SK-N-MC (cell line): ENCODE measurements around the gene ZNF384.

ENCODE experiments used
- DNase-seq: peaks from one replicate; pipeline ENCODE4 v3.0.0-alpha.2; 2011; ENCODE audit warnings: low read depth, low spot score
- H3K27ac ChIP-seq: fragments of 200-600 bp; sonication (generic); 2 replicates; pipeline ENCODE4 v1.5.1; 2016; ENCODE audit warnings: mixed run types
- H3K36me3 ChIP-seq: fragments of 200-600 bp; sonication (generic); 2 replicates; pipeline ENCODE4 v1.6.1; 2017; ENCODE audit warnings: antibody characterized with exemption, low read length, mixed read lengths; ENCODE audit not compliant: insufficient read depth
- H3K4me3 ChIP-seq: fragments of 200-600 bp; sonication (generic); 2 replicates; pipeline ENCODE4 v1.5.1; 2016
- H3K9ac ChIP-seq: fragments of 200-600 bp; sonication (generic); 2 replicates; pipeline ENCODE4 v1.8.0; 2017; ENCODE audit warnings: mixed run types, mixed read lengths; ENCODE audit not compliant: insufficient read length
- H3K9me3 ChIP-seq: fragments of 200-600 bp; sonication (generic); 2 replicates; pipeline ENCODE4 v1.6.1; 2017; ENCODE audit warnings: low read depth, mild to moderate bottlenecking, antibody characterized with exemption, low read length, moderate library complexity, mixed read lengths
- EZH2 ChIP-seq: fragments of 200-600 bp; sonication (generic); IDR thresholded peaks from one replicate; pipeline ENCODE4 v1.6.1; 2017; ENCODE audit warnings: antibody characterized with exemption
- FOXP2 ChIP-seq: optimal IDR thresholded peaks from 2 replicates; pipeline ENCODE3; 2011; ENCODE audit warnings: mild to moderate bottlenecking, moderate library complexity; ENCODE audit not compliant: insufficient read depth; ENCODE audit errors: extremely low read length, control extremely low read depth
- POLR2AphosphoS5 ChIP-seq: IDR thresholded peaks from 2 replicates; pipeline ENCODE4 v1.6.1; 2012; ENCODE audit warnings: mild to moderate bottlenecking, low read depth, low read length, borderline replicate concordance

Gene ZNF384

DNA sequence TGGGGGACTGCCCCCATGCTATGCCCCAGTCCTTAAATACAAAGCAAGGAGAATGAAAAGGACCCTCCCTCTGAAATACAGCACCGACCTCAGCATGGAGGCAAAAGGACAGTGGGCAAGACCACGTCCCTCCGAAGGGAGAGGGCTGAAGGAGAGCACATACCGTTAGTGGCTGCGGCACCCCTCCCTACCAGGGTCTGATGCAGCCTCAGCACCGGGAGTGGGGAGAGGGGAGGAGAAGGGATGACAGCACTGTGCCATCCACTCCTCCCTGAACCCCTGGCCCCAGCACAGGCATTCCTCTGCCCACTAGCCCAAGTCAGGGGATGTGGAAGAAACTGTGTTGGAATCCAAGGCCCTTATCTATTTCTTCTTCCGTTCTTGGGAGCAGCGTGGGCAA lies 38.3 kb downstream of the ZNF384 start:
- Histone ChIP-seq H3K27ac (no peak overlapping the region), H3K9me3 (no peaks in the 10 kb centered on the region), H3K4me3 (no peak overlapping the region), H3K36me3 (peaks cover 17% of the 10 kb centered on the region; the same call in 1 of the 2 replicates), H3K9ac (no peak overlapping the region)
- no peak for DNase-seq
- TF ChIP-seq FOXP2 (no peak), POLR2AphosphoS5 (no peak), EZH2 (no peak)

DNA sequence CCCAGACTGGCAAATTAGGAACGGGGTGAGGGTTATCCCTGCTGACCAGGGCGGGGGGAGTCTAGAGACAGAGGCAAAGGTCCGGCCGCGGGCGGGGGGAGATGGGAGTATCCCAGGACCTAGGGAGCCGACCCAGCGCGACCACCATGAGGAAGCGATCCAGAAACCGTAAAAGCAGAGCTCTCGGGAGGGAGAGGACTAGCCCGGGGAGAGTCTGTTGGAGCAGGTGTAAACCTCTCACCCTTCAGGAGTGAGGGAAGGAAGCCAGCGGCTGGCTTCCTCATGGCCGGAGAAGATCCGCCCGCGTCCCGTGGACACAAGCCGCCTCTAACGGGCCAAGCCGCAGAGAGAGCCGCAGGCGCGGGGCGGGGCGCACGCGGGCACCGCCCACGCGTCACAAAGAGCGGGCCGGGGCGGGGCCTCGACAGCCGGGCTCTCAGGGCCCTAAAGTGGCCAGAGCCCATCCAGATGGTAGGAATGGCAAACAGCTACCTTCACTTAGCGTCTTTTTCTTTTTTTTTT lies 42.0 kb downstream of the ZNF384 start, which contains the start of gene ACRBP:
Gene ACRBP, minus strand, starts transcription at position 350 of the 522 bp plus-strand sequence. Its CDS starts 66 bp downstream, at position 284.
- TF ChIP-seq EZH2, result no peak
- TF ChIP-seq FOXP2, result no peak
- no peak for TF ChIP-seq POLR2AphosphoS5
- H3K9ac ChIP-seq, result no peak within 1 kb of the TSS
- H3K27ac ChIP-seq, result no peak within 1 kb of the TSS
- H3K36me3 ChIP-seq, result peaks cover 11% of the 10 kb centered on the region; the same call in 1 of the 2 replicates
- no peak for DNase-seq
- H3K9me3 ChIP-seq, result no peaks in the 10 kb centered on the region
- H3K4me3 ChIP-seq, result no peak within 1 kb of the TSS

DNA sequence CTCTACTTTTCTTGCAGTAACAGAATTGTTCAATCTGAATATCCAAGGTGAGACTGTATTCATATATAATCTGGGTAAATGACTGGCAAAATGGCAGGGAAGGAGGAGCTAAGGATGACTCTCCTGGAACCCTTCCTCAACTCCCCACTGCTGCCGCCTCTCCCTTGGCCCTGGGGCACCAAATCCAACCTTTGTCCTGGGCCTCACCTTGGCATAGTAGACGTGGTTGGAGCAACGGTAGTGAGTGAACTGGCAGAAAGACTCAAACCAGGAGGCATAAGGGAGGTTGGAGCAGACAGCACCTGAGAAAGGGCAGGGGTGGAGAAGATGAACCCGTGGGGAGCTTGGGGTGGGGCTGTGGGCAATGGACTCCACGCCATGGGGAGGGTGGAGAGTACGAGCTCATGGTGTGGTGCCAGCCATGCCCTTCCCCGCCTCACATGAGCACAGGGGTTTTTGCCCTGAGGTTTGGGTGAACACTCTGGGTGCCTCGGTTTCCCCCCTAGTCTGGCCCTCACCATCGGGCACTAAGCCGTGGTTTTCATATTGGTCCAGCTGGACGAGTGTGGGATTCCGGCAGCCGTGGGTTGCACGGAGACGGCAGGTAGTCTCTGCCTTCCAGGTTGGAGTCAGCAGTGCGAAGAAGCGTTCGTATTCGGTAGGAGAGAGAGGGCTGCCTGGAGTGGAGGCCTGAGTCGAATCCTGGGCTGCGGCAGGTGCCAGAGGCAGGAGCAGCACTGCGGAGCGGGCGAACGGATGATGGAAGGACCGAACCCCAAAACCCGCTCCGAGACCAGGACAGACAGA lies 42.7 kb downstream of the ZNF384 start:
- H3K9ac ChIP-seq, result no peak overlapping the region
- H3K4me3 ChIP-seq, result no peak overlapping the region
- no peak overlapping the region for H3K27ac ChIP-seq
- no peaks in the 10 kb centered on the region for H3K9me3 ChIP-seq
- H3K36me3 ChIP-seq, result peaks cover 10% of the 10 kb centered on the region; the same call in 1 of the 2 replicates
- TF ChIP-seq POLR2AphosphoS5 (no peak), FOXP2 (no peak), EZH2 (no peak)
- DNase-seq, result no peak

DNA sequence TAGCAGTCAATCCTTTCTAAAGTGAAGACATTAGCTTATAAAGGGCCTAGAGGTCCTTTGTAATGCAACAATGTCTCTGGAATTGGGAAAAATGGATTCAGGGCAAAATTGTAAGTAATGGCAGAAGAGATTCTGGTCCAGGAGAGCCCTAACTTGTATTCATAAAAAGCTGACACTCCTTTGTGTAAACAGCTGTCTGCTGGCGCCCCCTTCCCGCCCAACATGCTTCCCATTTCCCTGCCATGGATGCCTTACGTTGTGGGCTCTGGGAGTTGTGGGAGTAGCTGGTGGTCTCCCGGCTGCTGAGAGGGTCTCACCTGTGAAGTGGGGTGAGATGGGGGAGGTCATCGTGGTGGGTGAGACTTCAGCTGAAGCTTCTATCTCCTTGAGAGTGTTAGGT lies 44.3 kb downstream of the ZNF384 start:
- TF ChIP-seq EZH2 (no peak), FOXP2 (no peak), POLR2AphosphoS5 (no peak)
- Histone ChIP-seq H3K27ac (no peak overlapping the region), H3K9me3 (no peaks in the 10 kb centered on the region), H3K36me3 (no peaks in the 10 kb centered on the region), H3K4me3 (no peak overlapping the region), H3K9ac (no peak overlapping the region)
- DNase-seq, result no peak

DNA sequence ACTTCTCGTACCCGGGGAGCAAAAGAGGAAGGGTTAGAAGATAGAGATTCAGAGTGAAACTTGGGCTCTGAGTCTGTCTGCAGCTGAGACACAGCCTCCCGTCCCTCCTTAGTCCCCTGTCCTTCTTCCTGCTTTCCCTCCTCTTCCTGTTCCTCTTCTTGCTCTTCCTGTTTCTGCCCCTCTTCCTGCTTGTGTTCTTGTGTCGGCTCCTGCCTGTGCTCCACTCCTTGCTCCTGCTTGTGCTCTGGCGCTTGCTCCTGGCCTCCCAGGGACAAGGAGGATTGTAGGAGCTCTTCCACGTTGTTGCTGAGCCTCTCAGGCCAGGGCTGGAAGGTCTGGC lies 44.9 kb downstream of the ZNF384 start:
- H3K27ac ChIP-seq, result no peak overlapping the region
- H3K4me3 ChIP-seq, result no peak overlapping the region
- no peak for DNase-seq
- no peaks in the 10 kb centered on the region for H3K9me3 ChIP-seq
- TF ChIP-seq POLR2AphosphoS5 (no peak), FOXP2 (no peak), EZH2 (no peak)
- H3K9ac ChIP-seq, result no peak overlapping the region
- no peaks in the 10 kb centered on the region for H3K36me3 ChIP-seq

DNA sequence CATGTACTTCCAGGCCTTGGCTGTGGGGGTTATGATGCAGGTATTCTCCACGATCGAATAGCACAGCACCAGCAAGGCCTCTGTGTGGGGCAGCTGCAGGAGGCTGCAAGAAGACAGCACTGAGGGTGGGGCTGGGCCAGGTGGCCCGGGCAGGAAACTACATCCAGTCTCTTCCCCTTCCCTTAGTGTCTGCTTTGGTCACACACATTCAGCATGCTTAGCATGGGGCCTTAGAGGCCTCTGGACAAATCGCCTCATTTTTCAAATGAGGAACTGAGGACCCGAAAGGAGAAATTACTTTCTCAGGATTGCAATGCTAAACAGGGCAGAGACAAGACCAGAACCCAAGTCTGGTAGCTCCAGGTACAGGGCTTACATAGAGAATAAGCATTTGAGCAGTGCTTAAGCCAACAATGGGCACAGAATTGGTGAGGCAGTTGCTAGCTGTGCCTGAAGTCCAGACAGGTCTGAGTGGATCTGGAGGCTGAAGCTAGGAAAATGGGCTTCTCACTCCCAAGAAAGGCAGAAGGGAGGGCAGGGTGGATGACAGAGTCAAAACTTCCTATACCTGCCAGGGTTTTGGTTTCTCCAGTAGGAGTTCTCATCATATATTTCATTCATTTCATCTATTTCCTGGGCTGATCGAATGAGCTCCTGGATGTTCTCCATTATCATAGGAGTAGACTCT lies 45.5 kb downstream of the ZNF384 start:
- Histone ChIP-seq H3K4me3 (no peak overlapping the region), H3K36me3 (no peaks in the 10 kb centered on the region), H3K9ac (no peak overlapping the region), H3K27ac (no peak overlapping the region), H3K9me3 (no peaks in the 10 kb centered on the region)
- TF ChIP-seq EZH2 (no peak), POLR2AphosphoS5 (no peak), FOXP2 (no peak)
- no peak for DNase-seq

DNA sequence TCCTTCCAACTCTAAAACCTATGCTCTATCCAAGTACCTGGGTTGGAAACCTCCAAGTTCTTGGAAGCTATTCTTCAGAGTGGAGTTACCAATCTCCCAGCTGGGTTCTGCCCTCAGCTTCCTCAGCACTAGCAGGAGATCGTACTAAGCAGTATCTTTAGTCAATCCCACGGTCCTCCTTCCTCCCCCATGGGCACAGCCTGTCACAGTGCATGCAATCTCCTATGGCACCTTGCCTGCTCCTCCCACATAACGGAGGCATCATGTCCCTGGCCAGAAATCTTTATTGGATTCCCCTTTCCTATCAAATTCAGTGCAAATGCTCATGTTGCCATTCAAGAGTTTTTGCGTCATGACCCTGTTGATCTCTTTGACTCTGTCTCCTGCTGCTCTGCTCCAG lies 48.0 kb downstream of the ZNF384 start:
- no peak for TF ChIP-seq POLR2AphosphoS5
- no peak for TF ChIP-seq EZH2
- TF ChIP-seq FOXP2, result no peak
- no peaks in the 10 kb centered on the region for H3K9me3 ChIP-seq
- no peak overlapping the region for H3K27ac ChIP-seq
- no peak for DNase-seq
- no peak overlapping the region for H3K4me3 ChIP-seq
- H3K9ac ChIP-seq, result no peak overlapping the region
- no peaks in the 10 kb centered on the region for H3K36me3 ChIP-seq

DNA sequence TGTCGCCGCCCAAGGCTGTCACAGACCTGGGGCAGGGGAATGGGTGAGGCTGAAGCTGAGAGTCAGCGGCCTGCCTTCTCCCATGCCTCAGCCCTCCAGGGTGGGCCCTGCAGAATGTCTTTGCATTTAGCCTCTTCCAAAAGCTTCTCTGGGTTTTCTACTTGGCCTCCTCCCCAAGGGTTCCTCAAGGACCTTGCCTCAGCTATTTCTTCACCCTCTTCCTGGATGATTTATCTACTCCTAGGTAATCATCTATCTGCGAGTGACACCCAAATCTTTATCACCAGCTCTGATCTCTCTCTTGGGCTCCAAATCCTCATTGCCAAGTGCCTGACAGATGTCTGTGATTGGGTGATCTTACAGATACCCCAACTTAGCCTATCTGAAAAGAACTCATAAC lies 48.7 kb downstream of the ZNF384 start:
- TF ChIP-seq POLR2AphosphoS5 (no peak), EZH2 (no peak), FOXP2 (no peak)
- H3K9me3 ChIP-seq, result no peaks in the 10 kb centered on the region
- no peak overlapping the region for H3K9ac ChIP-seq
- H3K4me3 ChIP-seq, result no peak overlapping the region
- H3K27ac ChIP-seq, result no peak overlapping the region
- no peaks in the 10 kb centered on the region for H3K36me3 ChIP-seq
- DNase-seq, result no peak
